OCI-LY3 (cell line): Measurements from ENCODE around the gene MAGEA1.
A peak's percentile ranks its signal among the peaks of the same experiment; 100 is the strongest.

ENCODE experiments used
- H2AFZ ChIP-seq: fragments of 200-600, 300-600 bp; shearing (Covaris generic); 2 replicates; pipeline ENCODE4 v1.6.0; 2014; ENCODE audit warnings: antibody characterized with exemption, low read depth, low read length
- H3K27ac ChIP-seq: fragments of 200-600, 300-600 bp; sonication (generic); 2 replicates; pipeline ENCODE4 v1.5.1; 2014; ENCODE audit warnings: mild to moderate bottlenecking, low read length, moderate library complexity, mixed read lengths
- H3K27me3 ChIP-seq: fragments of 200-600, 300-600 bp; sonication (generic); 2 replicates; pipeline ENCODE4 v1.6.1; 2014; ENCODE audit warnings: low read depth, low read length, mixed read lengths
- H3K36me3 ChIP-seq: fragments of 200-600, 300-600 bp; sonication (generic); replicated peaks from 2 replicates; pipeline ENCODE3; 2014; ENCODE audit warnings: low read depth, low read length, mixed read lengths
- H3K4me1 ChIP-seq: fragments of 300-600, 200-600 bp; sonication (generic); 2 replicates; pipeline ENCODE4 v1.6.1; 2014; ENCODE audit warnings: low read length, mixed read lengths
- H3K4me2 ChIP-seq: fragments of 200-600, 300-600 bp; sonication (generic); 2 replicates; pipeline ENCODE4 v1.6.1; 2014; ENCODE audit warnings: low read length, mixed read lengths
- H3K4me3 ChIP-seq: fragments of 300-600, 200-600 bp; sonication (generic); 2 replicates; pipeline ENCODE4 v1.5.1; 2014; ENCODE audit warnings: antibody characterized with exemption, mild to moderate bottlenecking, low read length, moderate library complexity
- H3K79me2 ChIP-seq: fragments of 300-600, 200-600 bp; shearing (Covaris generic); 2 replicates; pipeline ENCODE4 v1.6.1; 2014; ENCODE audit warnings: mild to moderate bottlenecking, low read length, mixed read lengths
- H3K9ac ChIP-seq: fragments of 300-600, 200-600 bp; shearing (Covaris generic); 2 replicates; pipeline ENCODE4 v1.6.0; 2014; ENCODE audit warnings: mild to moderate bottlenecking, low read length, moderate library complexity
- H3K9me3 ChIP-seq: fragments of 200-600, 300-600 bp; shearing (Covaris generic); 2 replicates; pipeline ENCODE4 v1.6.1; 2014; ENCODE audit warnings: low read length, mixed read lengths; ENCODE audit not compliant: insufficient read depth
- H4K20me1 ChIP-seq: fragments of 200-600, 300-600 bp; sonication (generic); 2 replicates; pipeline ENCODE4 v1.6.1; 2016; ENCODE audit warnings: low read length, mixed read lengths; ENCODE audit not compliant: insufficient read depth
- EZH2phosphoT487 ChIP-seq: fragments of 200-600 bp; shearing (Covaris generic); IDR thresholded peaks from 2 replicates; pipeline ENCODE4 v1.6.1; 2018; ENCODE audit warnings: antibody characterized with exemption, mixed run types, low read depth
- TF ChIP-seq, protein P1 (sequence below): fragments of 200-600, 300-600 bp; sonication (generic); IDR thresholded peaks from 2 replicates; pipeline ENCODE4 v1.5.1; 2014; ENCODE audit warnings: antibody characterized with exemption, low read length, low read depth

MAGEA1 gene

DNA sequence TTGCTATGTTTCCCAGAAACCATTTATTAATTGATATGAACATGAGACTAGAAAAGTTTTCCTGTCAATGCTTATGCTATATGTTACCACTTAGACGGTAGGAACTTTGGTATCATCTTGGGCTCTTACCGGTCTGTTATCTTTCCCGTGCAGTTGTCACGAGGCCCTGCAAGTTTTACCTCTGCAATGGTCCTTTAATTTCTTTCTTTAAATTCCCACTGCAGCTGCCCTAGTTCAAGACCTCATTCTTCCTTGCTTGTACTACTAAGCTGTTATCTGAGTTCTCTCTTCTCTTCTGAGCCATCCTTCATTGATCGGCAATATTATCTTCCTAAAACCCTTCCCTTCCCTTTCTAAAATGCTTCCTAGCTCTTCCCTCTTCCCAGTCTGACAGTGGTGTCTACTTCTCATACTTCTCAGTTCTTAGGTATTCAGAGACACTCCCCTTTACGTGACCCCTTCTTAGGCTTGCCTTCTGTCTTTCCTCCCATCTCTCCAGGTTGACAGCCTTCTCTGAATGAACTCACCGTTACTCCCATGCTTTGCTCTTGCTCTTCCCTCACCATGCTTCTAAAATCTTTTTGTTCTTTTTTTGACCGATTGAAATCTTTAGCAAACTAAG lies 27.5 kb downstream of the MAGEA1 start:
- Histone ChIP-seq H3K4me3 (no peak overlapping the region), H2AFZ (no peak overlapping the region), H3K27me3 (peaks cover 10% of the 10 kb centered on the region; the same call in 1 of the 2 replicates), H3K9ac (no peak overlapping the region), H3K9me3 (no peaks in the 10 kb centered on the region), H3K27ac (no peak overlapping the region), H3K79me2 (no peaks in the 10 kb centered on the region), H4K20me1 (no peaks in the 10 kb centered on the region), H3K4me1 (no peaks in the 10 kb centered on the region), H3K36me3 (no peaks in the 10 kb centered on the region), H3K4me2 (no peak overlapping the region)
- no peak for TF ChIP-seq EZH2phosphoT487
- TF ChIP-seq, protein P1, sequence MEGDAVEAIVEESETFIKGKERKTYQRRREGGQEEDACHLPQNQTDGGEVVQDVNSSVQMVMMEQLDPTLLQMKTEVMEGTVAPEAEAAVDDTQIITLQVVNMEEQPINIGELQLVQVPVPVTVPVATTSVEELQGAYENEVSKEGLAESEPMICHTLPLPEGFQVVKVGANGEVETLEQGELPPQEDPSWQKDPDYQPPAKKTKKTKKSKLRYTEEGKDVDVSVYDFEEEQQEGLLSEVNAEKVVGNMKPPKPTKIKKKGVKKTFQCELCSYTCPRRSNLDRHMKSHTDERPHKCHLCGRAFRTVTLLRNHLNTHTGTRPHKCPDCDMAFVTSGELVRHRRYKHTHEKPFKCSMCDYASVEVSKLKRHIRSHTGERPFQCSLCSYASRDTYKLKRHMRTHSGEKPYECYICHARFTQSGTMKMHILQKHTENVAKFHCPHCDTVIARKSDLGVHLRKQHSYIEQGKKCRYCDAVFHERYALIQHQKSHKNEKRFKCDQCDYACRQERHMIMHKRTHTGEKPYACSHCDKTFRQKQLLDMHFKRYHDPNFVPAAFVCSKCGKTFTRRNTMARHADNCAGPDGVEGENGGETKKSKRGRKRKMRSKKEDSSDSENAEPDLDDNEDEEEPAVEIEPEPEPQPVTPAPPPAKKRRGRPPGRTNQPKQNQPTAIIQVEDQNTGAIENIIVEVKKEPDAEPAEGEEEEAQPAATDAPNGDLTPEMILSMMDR, result no peak

DNA sequence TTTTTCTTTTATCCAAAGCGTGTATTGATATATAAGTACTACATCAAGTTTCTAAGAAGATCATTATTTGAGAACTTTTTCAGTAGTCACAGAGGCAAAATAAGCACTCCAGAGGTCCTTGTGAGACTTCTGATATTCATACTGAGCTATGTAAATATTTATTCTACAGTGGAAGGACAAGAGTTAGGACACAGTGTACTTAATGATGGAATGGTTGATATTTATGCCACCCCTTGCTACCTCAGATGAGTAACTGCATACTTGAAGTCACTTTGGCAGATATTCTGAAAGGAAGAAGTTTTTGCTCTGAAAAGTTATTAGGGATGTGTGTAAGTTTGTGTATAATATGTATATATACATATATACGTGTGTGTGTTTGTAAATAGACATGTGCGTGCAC lies 30.3 kb downstream of the MAGEA1 start:
- no peak for TF ChIP-seq EZH2phosphoT487
- TF ChIP-seq, protein P1, result no peak
- H3K4me2 ChIP-seq, result no peak overlapping the region
- no peaks in the 10 kb centered on the region for H3K79me2 ChIP-seq
- no peaks in the 10 kb centered on the region for H3K9me3 ChIP-seq
- no peak overlapping the region for H2AFZ ChIP-seq
- H3K9ac ChIP-seq, result no peak overlapping the region
- H3K36me3 ChIP-seq, result no peaks in the 10 kb centered on the region
- peaks cover 5% of the 10 kb centered on the region; the same call in 1 of the 2 replicates for H3K27me3 ChIP-seq
- no peak overlapping the region for H3K27ac ChIP-seq
- H3K4me3 ChIP-seq, result no peak overlapping the region
- H3K4me1 ChIP-seq, result no peaks in the 10 kb centered on the region
- H4K20me1 ChIP-seq, result no peaks in the 10 kb centered on the region

DNA sequence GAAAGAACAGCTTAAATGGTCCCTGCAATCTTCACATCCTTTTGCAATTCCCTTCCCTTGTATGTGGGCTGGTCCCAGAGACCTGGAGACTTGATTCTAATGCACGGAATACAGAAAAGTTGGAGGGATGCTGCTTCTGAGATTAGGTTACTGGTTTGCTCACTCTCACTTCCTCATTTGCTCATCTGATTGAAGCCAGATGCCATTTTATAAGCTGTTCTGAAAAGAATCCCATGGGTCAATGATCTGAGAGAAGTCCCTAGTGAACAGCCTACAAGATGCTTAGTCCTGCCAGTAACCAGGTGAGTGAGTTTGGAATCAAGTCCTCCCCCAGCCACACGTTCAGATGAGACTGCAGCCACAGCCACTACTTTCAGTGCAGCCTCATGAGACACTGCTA lies 35.9 kb downstream of the MAGEA1 start:
- Histone ChIP-seq H4K20me1 (no peaks in the 10 kb centered on the region), H3K4me2 (peak overlapping the region; percentile 10; the same call in 1 of the 2 replicates), H3K4me3 (no peak overlapping the region), H3K27ac (no peak overlapping the region), H2AFZ (no peak overlapping the region), H3K4me1 (peaks cover 10% of the 10 kb centered on the region), H3K9ac (no peak overlapping the region), H3K79me2 (no peaks in the 10 kb centered on the region), H3K27me3 (no peaks in the 10 kb centered on the region), H3K9me3 (no peaks in the 10 kb centered on the region), H3K36me3 (no peaks in the 10 kb centered on the region)
- no peak for TF ChIP-seq EZH2phosphoT487
- TF ChIP-seq, protein P1, result no peak

DNA sequence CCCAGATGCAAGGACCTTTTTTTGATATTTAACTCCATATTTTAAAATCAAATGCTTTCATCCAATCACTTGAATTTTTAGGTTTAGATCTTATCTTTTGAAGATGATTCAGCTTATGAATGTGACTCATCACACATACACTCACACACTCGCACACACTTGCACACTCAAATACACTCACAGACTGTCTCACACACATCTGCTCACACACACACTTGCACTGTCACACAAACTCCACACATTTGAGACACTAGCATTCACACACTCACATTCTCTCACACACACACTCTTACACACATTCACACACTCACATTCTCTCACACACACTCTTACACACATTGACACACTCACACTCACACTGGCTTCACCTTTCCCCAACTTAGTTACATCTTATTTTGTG lies 37.8 kb downstream of the MAGEA1 start:
- no peak overlapping the region for H3K9ac ChIP-seq
- H4K20me1 ChIP-seq, result no peaks in the 10 kb centered on the region
- H3K4me1 ChIP-seq, result peaks cover 10% of the 10 kb centered on the region
- no peak overlapping the region for H2AFZ ChIP-seq
- H3K79me2 ChIP-seq, result no peaks in the 10 kb centered on the region
- H3K36me3 ChIP-seq, result no peaks in the 10 kb centered on the region
- TF ChIP-seq EZH2phosphoT487, result no peak
- TF ChIP-seq, protein P1, result no peak
- H3K27ac ChIP-seq, result no peak overlapping the region
- no peaks in the 10 kb centered on the region for H3K9me3 ChIP-seq
- no peaks in the 10 kb centered on the region for H3K27me3 ChIP-seq
- H3K4me3 ChIP-seq, result no peak overlapping the region
- no peak overlapping the region for H3K4me2 ChIP-seq
